Endothelial cell of umbilical vein (primary cell): ENCODE measurements around the gene NEURL1B. TPM values are rescaled to one million over a fixed set of nuclear protein-coding genes. Genes with fewer than 3 reads are reported as not detected.

Experiments
- BruUV-seq: library from RNA; stranded (reverse); fragments of 400-500 nt; replicated peaks from 2 replicates; lab custom pipeline; 2021; lab: Mats Ljungman, UMichigan
- CTCF ChIA-PET: fragments of 300-600, 350-600 bp; sonication (Branson Sonifier 250); formaldehyde crosslinking; loops from one replicate; lab custom pipeline; 2021; ENCODE audit warnings: antibody characterized with exemption, inconsistent platforms; lab: Charles Lee
- POLR2A ChIA-PET: fragments of 300-600, 350-600 bp; sonication (Branson Sonifier 250); formaldehyde crosslinking; loops from one replicate; lab custom pipeline; 2021; ENCODE audit warnings: antibody characterized with exemption, inconsistent platforms; lab: Charles Lee
- DNase-seq: peaks from one replicate; pipeline ENCODE4 v3.0.0-alpha.2; 2011; ENCODE audit warnings: low read depth, low spot score
- FAIRE-seq: peaks from 2 replicates; lab custom pipeline; 2011; peaks lifted over from hg19 to GRCh38; lab: Jason Lieb, UNC
- H2AFZ ChIP-seq: 2 replicates; pipeline ENCODE4 v1.6.0; 2012; ENCODE audit warnings: low read depth, low read length, control low read depth, inconsistent platforms
- H3K27ac ChIP-seq: 2 replicates; pipeline ENCODE4 v1.5.1; 2011; ENCODE audit warnings: low read depth, mild to moderate bottlenecking, control low read depth, low read length, moderate library complexity; ENCODE audit not compliant: insufficient read depth
- H3K27me3 ChIP-seq, 2 experiments: 2 replicates each; pipeline versions ENCODE4 v1.6.0 to v1.6.1; 2011; ENCODE audit warnings: low read length in 2 of 2, mixed read lengths in 1 of 2; ENCODE audit not compliant: control insufficient read depth in 2 of 2, insufficient read depth in 2 of 2
- H3K36me3 ChIP-seq, 2 experiments: 2 replicates in 1 of 2; 3 replicates in 1 of 2; pipeline ENCODE4 v1.5.1; 2011; ENCODE audit warnings: low read length in 2 of 2, mild to moderate bottlenecking in 1 of 2, moderate library complexity in 1 of 2; ENCODE audit not compliant: control insufficient read depth in 2 of 2, insufficient read depth in 2 of 2; ENCODE audit errors: extremely low read depth in 1 of 2
- H3K4me1 ChIP-seq: 3 replicates; pipeline ENCODE4 v1.5.1; 2011; ENCODE audit warnings: mild to moderate bottlenecking, low read length; ENCODE audit not compliant: control insufficient read depth, insufficient read depth; ENCODE audit errors: extremely low read depth
- H3K4me2 ChIP-seq: 2 replicates; pipeline ENCODE4 v1.6.1; 2011; ENCODE audit warnings: low read length, control low read depth, mixed read lengths; ENCODE audit not compliant: insufficient read depth
- H3K4me3 ChIP-seq, 3 experiments: fragments of 200-600 bp in 1 of 3; sonication (generic), shearing (Covaris generic) in 1 of 3; replicated peaks in 1 of 3; 2 replicates each; pipeline ENCODE4 v1.5.1; 2011 to 2016; ENCODE audit warnings: control low read depth in 3 of 3, low read length in 3 of 3, mild to moderate bottlenecking in 2 of 3, inconsistent platforms in 1 of 3, low read depth in 1 of 3, moderate library complexity in 1 of 3; ENCODE audit not compliant: insufficient read depth in 1 of 3
- H3K79me2 ChIP-seq: 2 replicates; pipeline ENCODE4 v1.6.0; 2012; ENCODE audit warnings: low read length, inconsistent platforms; ENCODE audit not compliant: control insufficient read depth, insufficient read depth
- H3K9ac ChIP-seq: replicated peaks from 2 replicates; pipeline ENCODE3; 2011; ENCODE audit warnings: low read length, control low read depth; ENCODE audit not compliant: insufficient read depth; ENCODE audit errors: extremely low read depth
- H3K9me1 ChIP-seq: replicated peaks from 3 replicates; pipeline ENCODE4 v1.6.0; 2011; ENCODE audit warnings: mild to moderate bottlenecking, low read length; ENCODE audit not compliant: control insufficient read depth, insufficient read depth; ENCODE audit errors: extremely low read depth
- H3K9me3 ChIP-seq: replicated peaks from 2 replicates; pipeline ENCODE4 v1.5.1; 2012; ENCODE audit warnings: low read length, inconsistent platforms; ENCODE audit not compliant: control insufficient read depth, insufficient read depth
- H4K20me1 ChIP-seq: replicated peaks from 2 replicates; pipeline ENCODE3; 2011; ENCODE audit warnings: mild to moderate bottlenecking, low read length; ENCODE audit not compliant: control insufficient read depth, insufficient read depth; ENCODE audit errors: extremely low read depth
- CTCF ChIP-seq, 2 donors: IDR thresholded peaks; 1 replicate in 1 of 2; 2 replicates in 1 of 2; pipeline ENCODE4 v1.5.1; 2011; ENCODE audit warnings: low read length in 2 of 2, mild to moderate bottlenecking in 2 of 2, moderate library complexity in 2 of 2, control low read depth in 1 of 2, inconsistent platforms in 1 of 2, low read depth in 1 of 2; ENCODE audit not compliant: insufficient read depth in 1 of 2; ENCODE audit errors: extremely low read depth in 1 of 2
- JUN ChIP-seq: IDR thresholded peaks from 2 replicates; pipeline ENCODE4 v1.6.1; 2011; ENCODE audit warnings: borderline replicate concordance, low read depth; ENCODE audit not compliant: insufficient read length, insufficient read depth
- MAX ChIP-seq: IDR thresholded peaks from 2 replicates; pipeline ENCODE4 v1.6.1; 2011; ENCODE audit not compliant: insufficient read depth, insufficient read length
- MYC ChIP-seq: IDR thresholded peaks from one replicate; pipeline ENCODE4 v1.6.1; 2011; ENCODE audit warnings: mild to moderate bottlenecking, low read depth, low read length
- dilution Hi-C: fragments of 300-500 bp; cut with MboI; formaldehyde crosslinking; loops from one replicate; pipeline ENCODE4 v1.15.0; 2019; ENCODE audit warnings: low sequenced_read_pairs; ENCODE audit not compliant: extremely low pct_ligation_motif_present
- intact Hi-C: fragments of 100-400 bp; cut with micrococcal nuclease; formaldehyde crosslinking; loops from one replicate; pipeline ENCODE4 v1.10.0; 2022
- polyA plus RNA-seq, 4 experiments: library from polyadenylated mRNA; depleted of rRNA in 3 of 4; stranded (reverse) in 3 of 4; unstranded in 1 of 4; fragments of >200 nt; gene quantifications; 2 replicates each; pipeline versions ENCODE4 v1.2.1 to v1.2.3, GENCODE V29; 2011 to 2012; ENCODE audit warnings: missing spikeins in 1 of 4
- total RNA-seq: library from RNA; stranded (reverse); gene quantifications from 2 replicates; pipeline ENCODE4 v1.2.3, GENCODE V29; 2021

NEURL1B gene
- total and polyA plus RNA-seq, 2 donors (not counting 3 experiments of a cell fraction or from before 2014, with no cell fraction given): 0.44 to 1.6 TPM

GRCh38 chr5:172646716-172647285 lies 5.7 kb downstream of the NEURL1B start:
- no peaks in the 10 kb centered on the region for H3K9me1 ChIP-seq
- no peaks in the 10 kb centered on the region for H3K4me1 ChIP-seq
- no TSS peak for BruUV-seq
- no peak for TF ChIP-seq MYC
- FAIRE-seq (no peak), DNase-seq (no peak)
- no peak overlapping the region for H3K27ac ChIP-seq
- intact Hi-C loops (no loop called here), dilution Hi-C loops (no loop called here)
- H4K20me1 ChIP-seq: no peaks in the 10 kb centered on the region
- no peak overlapping the region for H3K4me2 ChIP-seq
- POLR2A ChIA-PET: no interaction called here
- H3K27me3 ChIP-seq: peaks cover 15 to 24% of the 10 kb centered on the region in 2 experiments
- no peaks in the 10 kb centered on the region for H3K36me3 ChIP-seq
- H3K4me3 ChIP-seq: no peak overlapping the region
- no peak overlapping the region for H3K9ac ChIP-seq
- CTCF ChIA-PET: no interaction called here
- no peaks in the 10 kb centered on the region for H3K79me2 ChIP-seq
- no peaks in the 10 kb centered on the region for H3K9me3 ChIP-seq
- no peak overlapping the region for H2AFZ ChIP-seq

GRCh38 chr5:172647352-172648012 lies 6.4 kb downstream of the NEURL1B start:
- intact Hi-C loops: no loop called here
- no peak for FAIRE-seq
- POLR2A ChIA-PET: no interaction called here

More at GRCh38 chr5:172647352-172648012, 6.4 kb downstream of the NEURL1B start:
- TF ChIP-seq JUN: no peak
- no peak for TF ChIP-seq MAX
- no peak for TF ChIP-seq MYC
- no peak for TF ChIP-seq CTCF (IDR thresholded peaks at IDR 0.05; ENCODE audit: extremely low read depth in 1 of 2, insufficient read depth in 1 of 2, low read depth in 1 of 2, low read length in 2 of 2)
- BruUV-seq: no TSS peak
- no peak overlapping the region for H2AFZ ChIP-seq
- H3K36me3 ChIP-seq: no peaks in the 10 kb centered on the region
- no peak overlapping the region for H3K9ac ChIP-seq
- DNase-seq: no peak
- H3K4me1 ChIP-seq: no peaks in the 10 kb centered on the region
- no peak overlapping the region for H3K27ac ChIP-seq
- no peaks in the 10 kb centered on the region for H4K20me1 ChIP-seq
- H3K79me2 ChIP-seq: no peaks in the 10 kb centered on the region
- H3K27me3 ChIP-seq: peaks cover 12 to 17% of the 10 kb centered on the region in 2 experiments
- CTCF ChIA-PET: interaction anchor here (0.6 kb wide), 2 partner anchors 116 to 164 kb away, joined by 3 read pairs; no protein-coding TSS in a partner anchor
- no peak overlapping the region for H3K4me2 ChIP-seq
- dilution Hi-C loops: no loop called here
- H3K4me3 ChIP-seq: no peak overlapping the region
- H3K9me3 ChIP-seq: no peaks in the 10 kb centered on the region
- no peaks in the 10 kb centered on the region for H3K9me1 ChIP-seq
